ENCODE data around the gene ALAS1.

Gene ALAS1

DNA sequence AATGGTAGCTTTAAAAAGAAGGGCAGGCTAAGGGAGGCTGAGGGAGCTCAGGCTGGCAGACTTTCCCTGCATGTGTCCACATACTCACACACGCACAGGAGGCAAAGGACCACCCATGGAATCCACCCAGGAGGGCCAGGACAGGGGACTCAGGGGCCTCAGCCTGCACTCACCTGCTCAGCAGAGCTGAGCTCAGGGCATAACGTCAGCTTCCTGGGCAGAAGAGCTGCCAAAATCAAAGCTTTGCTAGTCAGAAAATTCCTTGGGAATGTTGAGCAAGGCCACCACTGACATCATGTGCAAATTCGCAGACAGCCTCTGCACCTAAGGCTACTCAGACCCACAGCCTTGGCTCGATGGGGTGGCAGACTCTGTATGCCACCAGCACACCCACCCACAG, 16.4 kb upstream of the ALAS1 start:
- POLR2A ChIA-PET: interaction anchor here (1.3 kb wide), 1 partner anchor 27 kb away, joined by 5 read pairs; the partner anchor contains the start of gene POC1A
- CTCF ChIA-PET: interaction anchor here (0.9 to 2.2 kb wide), 4 partner anchors 10 to 186 kb away, joined by 3 to 5 read pairs (median 4); partner anchors contain the start of gene RPL29
- DNase-seq (ENCODE audit: low read depth, low spot score): no peak
- TF ChIP-seq CTCF (IDR thresholded peaks at IDR 0.05; ENCODE audit: insufficient read depth, low read length, missing control alignments): no peak
- no peak overlapping the region for H3K4me3 ChIP-seq (ENCODE audit: low read depth, low read length)

DNA sequence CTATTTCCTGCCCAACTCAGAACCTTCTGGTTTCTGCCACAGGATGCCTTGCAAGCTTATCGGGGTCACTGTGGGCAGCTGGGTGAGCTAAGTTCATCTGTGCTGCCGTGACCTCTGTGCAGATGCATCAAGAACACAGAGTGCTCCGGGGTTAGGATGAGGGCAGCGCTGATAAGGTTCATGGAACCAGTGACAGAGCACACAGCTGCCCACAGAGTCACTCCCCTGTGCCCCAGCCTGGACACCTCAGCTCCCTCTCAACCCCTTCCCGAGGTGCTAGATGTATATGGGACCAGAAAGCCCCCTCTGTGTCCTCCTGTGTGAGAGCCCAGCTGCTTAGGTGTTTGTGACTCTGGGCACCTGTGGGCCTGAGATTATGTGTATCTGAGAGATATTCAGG, 15.8 kb upstream of the ALAS1 start:
- no peak for TF ChIP-seq CTCF (IDR thresholded peaks at IDR 0.05; ENCODE audit: insufficient read depth, low read length, missing control alignments)
- DNase-seq (ENCODE audit: low read depth, low spot score): no peak
- ChIA-PET CTCF (interaction anchor here (1.0 kb wide), 1 partner anchor 9 kb away, joined by 4 read pairs; no protein-coding TSS in a partner anchor), POLR2A (interaction anchor here (1.3 kb wide), 1 partner anchor 28 kb away, joined by 5 read pairs; the partner anchor contains the start of gene POC1A)
- no peak overlapping the region for H3K4me3 ChIP-seq (ENCODE audit: low read depth, low read length)

- CTCF ChIA-PET: interaction anchor here (1.5 kb wide), 1 partner anchor 15 kb away, joined by 4 read pairs; no protein-coding TSS in a partner anchor
- TF ChIP-seq CTCF (IDR thresholded peaks at IDR 0.05; ENCODE audit: insufficient read depth, low read length, missing control alignments): no peak
- POLR2A ChIA-PET: no interaction called here
- no peak for DNase-seq (ENCODE audit: low read depth, low spot score)
- H3K4me3 ChIP-seq (ENCODE audit: low read depth, low read length): no peak overlapping the region
Measured at GRCh38 chr3:52182691-52183090, 15.3 kb upstream of the ALAS1 start.

DNA sequence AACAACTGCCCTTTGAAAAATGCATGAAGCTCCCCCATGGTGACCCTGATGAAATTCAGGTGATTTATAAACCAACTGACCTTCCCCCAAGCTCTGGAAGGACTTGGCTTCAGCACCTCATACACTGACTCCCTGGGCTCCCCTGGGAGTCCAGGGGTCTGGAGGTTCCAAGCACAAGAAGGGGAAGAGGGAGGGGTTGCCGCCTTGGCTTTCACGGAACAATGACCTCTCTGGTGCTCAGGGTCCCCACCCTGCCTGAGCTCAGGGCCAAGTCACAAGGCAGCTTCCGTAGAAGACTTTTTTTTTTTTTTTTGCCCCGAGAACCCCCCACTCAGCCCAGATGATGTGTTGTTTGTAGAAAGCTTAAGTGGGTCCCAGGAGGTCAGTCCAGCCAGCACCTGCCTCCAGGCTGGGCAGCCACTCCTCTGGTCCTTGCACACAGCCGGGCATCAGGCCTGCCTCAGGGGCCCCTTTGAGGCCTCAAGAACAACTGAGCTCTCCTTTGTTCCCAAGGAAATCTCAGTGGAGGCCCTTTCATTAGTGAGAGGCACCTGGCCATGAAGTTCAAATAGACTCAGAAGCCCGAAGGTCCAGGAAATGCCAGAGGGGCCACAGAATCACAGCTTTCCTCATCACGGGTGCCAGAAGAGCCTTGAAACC, 14.0 kb upstream of the ALAS1 start:
- H3K4me3 ChIP-seq (ENCODE audit: low read depth, low read length): no peak overlapping the region
- TF ChIP-seq CTCF (IDR thresholded peaks at IDR 0.05; ENCODE audit: insufficient read depth, low read length, missing control alignments): no peak
- no peak for DNase-seq (ENCODE audit: low read depth, low spot score)
- ChIA-PET CTCF (interaction anchor here (1.5 kb wide), 1 partner anchor 13 kb away, joined by 4 read pairs; no protein-coding TSS in a partner anchor), POLR2A (interaction anchor here (0.6 kb wide), 1 partner anchor 135 kb away, joined by 3 read pairs; no protein-coding TSS in a partner anchor)

DNA sequence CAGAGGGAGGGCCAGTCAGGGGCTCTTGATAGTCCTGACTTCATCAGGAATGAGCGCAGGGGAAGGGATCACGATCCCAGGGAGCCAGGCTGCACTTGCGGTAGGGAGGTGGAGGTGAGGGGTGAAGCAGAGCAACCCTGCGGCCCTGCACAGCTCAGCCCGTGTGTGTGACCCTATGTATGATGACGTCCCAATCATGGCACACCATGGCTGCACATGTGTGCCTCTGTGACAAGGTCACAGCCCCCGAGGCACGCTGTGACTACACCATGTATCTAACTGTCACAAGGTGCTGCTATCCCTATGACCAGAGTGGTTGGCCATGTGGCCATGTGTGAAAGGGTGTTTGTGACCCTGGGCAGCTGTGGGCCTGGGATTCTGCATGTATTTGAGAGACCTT, 13.3 kb upstream of the ALAS1 start:
- no peak for TF ChIP-seq CTCF (IDR thresholded peaks at IDR 0.05; ENCODE audit: insufficient read depth, low read length, missing control alignments)
- DNase-seq (ENCODE audit: low read depth, low spot score): no peak
- no peak overlapping the region for H3K4me3 ChIP-seq (ENCODE audit: low read depth, low read length)
- ChIA-PET CTCF (interaction anchor here (1.2 kb wide), 1 partner anchor 35 kb away, joined by 4 read pairs; no protein-coding TSS in a partner anchor), POLR2A (no interaction called here)

- no peak for TF ChIP-seq CTCF (IDR thresholded peaks at IDR 0.05; ENCODE audit: insufficient read depth, low read length, missing control alignments)
- POLR2A ChIA-PET: no interaction called here
- DNase-seq (ENCODE audit: low read depth, low spot score): no peak
- no peak overlapping the region for H3K4me3 ChIP-seq (ENCODE audit: low read depth, low read length)
- CTCF ChIA-PET: interaction anchor here (1.2 kb wide), 1 partner anchor 35 kb away, joined by 4 read pairs; no protein-coding TSS in a partner anchor
Measured at GRCh38 chr3:52185311-52185710, 12.6 kb upstream of the ALAS1 start.

All from AG04449 (cell line).